GM19099 (cell line): ENCODE measurements around the gene KANSL3.
A peak's percentile ranks its signal among the peaks of the same experiment; 100 is the strongest.

ENCODE experiments used
- POLR2A ChIP-seq: IDR thresholded peaks from 3 replicates; pipeline ENCODE4 v1.6.1; 2011; ENCODE audit warnings: low read depth; ENCODE audit not compliant: insufficient read length; ENCODE audit errors: extremely low read depth

KANSL3 gene

GRCh38 chr2:96638144-96639121 is at the start of gene KANSL3:
Gene KANSL3, minus strand, starts transcription at chr2:96638312. Its CDS starts 1,177 bp downstream, at chr2:96637135.
- TF ChIP-seq POLR2A: peak; percentile 93

GRCh38 chr2:96687266-96687665 is 49.2 kb upstream of the KANSL3 start:
- no peak for TF ChIP-seq POLR2A

DNA sequence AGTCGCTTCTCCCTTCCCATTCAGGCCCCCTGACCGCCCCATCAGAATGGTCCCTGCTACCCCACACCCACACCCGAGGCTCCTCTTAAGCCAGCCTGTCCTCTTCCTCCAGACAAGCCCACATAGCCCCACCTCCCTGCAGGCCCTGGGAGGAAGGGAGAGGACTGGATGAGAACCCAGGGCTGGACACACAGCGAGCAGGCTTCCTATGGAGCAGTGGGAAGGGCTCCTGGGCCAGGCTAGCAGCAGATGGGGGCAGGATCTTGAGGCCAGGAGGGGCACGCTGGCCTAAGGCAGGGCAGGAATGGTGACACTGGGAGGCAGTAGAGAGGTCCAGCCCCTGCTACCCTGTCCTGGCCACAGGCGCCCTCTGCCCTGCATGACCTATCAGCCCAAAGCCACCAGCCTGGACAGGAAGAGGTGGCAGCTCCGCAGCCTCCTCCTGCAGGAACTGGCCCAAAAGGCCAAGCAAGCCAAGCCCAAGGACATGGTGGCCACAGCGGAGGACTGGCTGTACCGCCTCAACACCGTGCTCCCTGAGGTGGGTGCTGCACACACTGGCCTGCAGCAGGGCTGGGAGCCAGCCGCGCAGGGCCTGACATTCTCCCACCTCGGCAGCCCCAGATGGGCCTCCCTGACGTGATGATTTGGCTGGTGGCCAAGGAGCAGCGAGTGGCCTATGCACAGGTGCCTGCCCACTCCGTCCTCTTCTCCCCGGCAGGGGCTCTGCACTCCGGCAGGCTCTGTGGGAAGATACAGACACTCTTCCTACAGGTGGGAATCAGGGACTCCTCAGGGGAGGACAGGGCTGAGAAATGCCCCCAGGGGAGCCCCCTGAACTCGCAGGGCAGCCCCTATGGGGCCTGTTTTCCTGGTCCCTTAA is 47.7 kb upstream of the KANSL3 start:
- TF ChIP-seq POLR2A: no peak

DNA sequence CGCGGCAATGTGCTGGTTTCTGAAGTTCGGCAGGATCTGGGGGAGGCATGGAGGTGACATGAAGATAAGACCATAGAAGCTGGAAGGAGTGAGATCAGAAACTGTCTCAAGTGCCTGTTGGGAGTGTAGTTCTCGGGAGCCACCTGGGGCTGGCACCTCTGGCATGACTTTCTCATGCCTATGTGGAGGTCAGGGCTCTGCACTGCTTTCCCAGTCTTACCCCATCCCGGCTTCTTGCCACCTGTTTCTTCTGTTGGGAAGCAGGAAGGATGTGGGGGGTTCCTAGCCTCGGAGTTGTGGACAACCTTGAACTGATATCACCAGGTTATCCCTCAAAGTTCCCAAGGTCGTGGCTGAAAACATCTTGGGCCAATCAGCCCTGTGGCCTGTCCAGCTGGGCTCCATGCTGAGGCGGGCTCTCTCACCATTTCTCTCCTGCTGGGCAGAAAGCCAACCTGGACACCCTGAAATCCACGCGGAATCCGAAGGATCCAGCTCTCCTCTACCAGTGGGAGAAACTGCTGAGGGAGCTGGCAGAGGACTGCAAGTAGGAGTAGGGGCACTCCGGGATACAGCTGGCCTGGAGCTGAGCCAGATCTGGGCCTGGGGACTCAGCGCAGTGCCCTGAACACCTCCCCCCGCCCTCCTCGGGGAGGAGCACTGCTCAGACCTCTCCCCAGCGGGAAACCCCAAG is 46.9 kb upstream of the KANSL3 start:
- no peak for TF ChIP-seq POLR2A

DNA sequence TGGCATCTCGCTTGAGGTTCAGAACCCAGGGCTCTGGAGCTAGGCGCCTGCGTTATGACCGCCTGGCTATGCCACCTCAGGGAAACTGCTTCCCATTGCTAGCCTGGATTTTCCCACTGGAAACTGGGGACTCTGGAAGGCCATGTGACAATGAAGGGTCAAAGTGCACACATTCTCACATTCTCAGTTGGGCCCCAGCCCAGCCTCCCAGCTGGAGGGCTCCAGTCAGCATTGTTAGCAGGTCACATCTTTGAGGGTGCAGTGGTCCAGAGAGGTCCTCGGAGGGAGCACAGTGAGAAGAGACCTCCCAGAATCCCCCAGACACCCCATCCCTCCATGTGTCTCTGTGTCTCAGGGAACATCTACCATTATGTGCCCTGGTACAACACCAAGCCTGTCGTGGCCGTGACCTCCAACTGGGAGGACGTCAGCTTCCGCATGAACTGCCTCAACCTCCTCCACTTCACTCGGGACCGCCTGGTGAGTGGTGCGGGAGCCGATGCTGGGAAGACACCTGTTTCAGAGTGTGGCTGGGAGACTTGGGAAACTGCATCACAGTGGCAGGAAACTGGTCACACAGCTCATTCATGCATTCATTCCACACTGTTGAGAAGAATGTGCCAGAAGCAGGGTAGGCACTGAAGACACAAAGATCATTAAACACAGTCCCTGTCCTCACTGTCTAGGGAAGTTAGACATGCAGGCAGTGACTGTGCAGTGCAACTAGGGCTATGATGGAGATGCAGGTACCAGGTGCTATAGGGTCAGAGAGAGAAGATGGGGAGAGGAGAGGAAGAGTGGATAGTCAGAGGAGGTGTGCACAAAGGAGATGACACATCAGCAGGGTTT is 46.1 kb upstream of the KANSL3 start:
- TF ChIP-seq POLR2A: no peak

GRCh38 chr2:96683307-96683706 is 45.2 kb upstream of the KANSL3 start:
- no peak for TF ChIP-seq POLR2A

DNA sequence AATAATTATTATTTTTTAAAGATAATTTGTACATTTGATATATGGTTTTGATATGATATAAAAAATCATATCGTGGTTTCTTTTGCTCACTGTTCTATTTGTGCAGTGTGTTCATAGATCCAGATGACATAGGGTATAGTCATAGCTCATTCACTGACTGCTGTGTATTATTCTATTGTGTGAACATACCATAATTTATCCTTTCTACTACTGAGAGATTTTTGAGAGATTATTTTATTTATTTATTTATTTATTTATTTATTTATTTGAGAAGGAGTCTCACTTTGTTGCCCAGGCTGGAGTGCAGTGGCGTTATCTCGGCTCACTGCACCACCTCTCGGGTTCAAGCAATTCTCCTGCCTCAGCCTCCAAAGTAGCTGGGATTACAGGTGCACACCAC is 43.4 kb upstream of the KANSL3 start:
- TF ChIP-seq POLR2A: no peak

DNA sequence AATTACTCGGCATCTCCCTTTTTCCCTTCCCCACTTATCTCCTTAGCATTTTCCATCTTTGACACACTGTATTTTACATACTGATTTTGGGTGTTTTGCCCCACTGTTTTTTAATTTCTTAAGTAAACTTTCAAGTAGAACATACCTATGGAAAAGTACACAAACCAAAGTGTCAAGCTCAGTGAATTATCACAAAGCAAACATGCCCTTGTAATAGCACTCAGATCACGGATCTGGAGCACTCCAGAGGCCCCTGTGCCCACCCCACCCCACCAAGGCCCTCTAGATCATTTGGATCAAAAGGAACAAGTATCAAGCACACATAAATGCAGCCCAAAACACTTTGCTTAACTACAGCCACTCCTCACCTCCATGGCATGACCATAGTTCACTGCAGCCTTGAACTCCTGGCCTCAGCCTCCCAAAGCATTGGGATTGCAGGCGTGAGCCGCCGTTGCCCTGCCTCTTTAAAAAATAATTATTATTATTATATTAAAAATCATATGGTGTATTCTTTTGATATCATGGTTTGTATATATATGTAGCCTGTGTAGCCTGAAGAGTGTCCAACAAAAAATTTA is 42.5 kb upstream of the KANSL3 start:
- no peak for TF ChIP-seq POLR2A

DNA sequence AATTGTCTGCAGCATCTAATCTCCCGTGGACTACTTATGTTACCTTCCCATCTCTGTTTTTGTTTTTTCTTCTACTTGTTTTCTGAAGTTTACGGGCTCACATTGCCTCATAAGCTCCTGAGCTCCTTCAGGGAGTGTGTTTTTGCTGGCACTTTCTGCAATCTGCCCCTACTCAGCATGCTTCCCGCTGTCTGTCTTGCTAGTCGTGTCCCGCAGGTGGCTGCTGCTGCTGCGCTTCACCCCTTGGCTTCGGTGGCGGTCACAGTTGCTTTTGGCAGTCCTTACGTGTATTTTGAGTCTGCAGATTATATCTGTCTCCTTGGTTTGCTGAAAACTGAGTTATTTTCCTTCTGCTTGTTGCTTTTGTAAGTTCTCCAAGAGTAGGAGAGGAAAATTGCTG is 41.7 kb upstream of the KANSL3 start:
- no peak for TF ChIP-seq POLR2A

GRCh38 chr2:96669539-96670215 is 31.6 kb upstream of the KANSL3 start:
- TF ChIP-seq POLR2A: no peak

- TF ChIP-seq POLR2A: no peak
Observed at GRCh38 chr2:96668771-96669170, 30.7 kb upstream of the KANSL3 start.

DNA sequence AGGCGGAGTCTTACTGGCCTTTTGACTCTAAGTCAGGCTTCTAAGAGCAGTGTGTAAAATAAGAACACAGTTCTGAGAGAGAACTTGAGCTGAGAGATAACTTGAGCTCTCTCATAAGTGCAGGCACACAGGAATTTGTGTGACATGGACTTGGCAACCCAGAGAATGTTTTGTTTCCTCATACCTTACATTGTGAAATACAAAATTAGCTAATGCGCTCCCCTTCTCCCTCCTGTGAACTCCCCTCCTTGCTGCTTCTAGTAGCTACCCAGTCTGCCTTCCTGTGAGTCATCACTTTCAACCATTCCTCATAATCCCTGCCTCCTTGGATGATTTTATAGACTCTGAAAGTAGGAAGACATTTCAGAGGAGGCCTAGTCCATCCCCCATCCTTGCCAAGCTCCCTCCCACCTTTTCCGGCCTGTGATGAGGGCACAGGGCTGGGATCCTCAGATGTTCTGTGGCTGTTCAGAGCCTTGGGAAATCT is 27.0 kb upstream of the KANSL3 start:
- TF ChIP-seq POLR2A: no peak

- no peak for TF ChIP-seq POLR2A
Observed at GRCh38 chr2:96664366-96664925, 26.3 kb upstream of the KANSL3 start.
